Forelimb muscle (tissue), 1 donor: Measurements from ENCODE around the gene QRICH1. TPM values are rescaled to one million over a fixed set of nuclear protein-coding genes. Genes with fewer than 3 reads are reported as not detected.
"Not testable (repeated sequence)": the region's sequence is repeated elsewhere in the genome, so short reads cannot be mapped to it uniquely, and the experiment has no call there.

ENCODE experiments used
- DNase-seq: peaks from one replicate; pipeline ENCODE4 v3.0.0-alpha.2; 2013; ENCODE audit warnings: low read depth
- polyA plus RNA-seq: library from polyadenylated mRNA; unstranded; fragments of 120-200 nt; gene quantifications from one replicate; pipeline ENCODE4 v1.2.1, GENCODE V29; 2013; ENCODE audit not compliant: insufficient read length

QRICH1 gene
- polyA plus RNA-seq, 1 donor = 49.8 TPM

DNA sequence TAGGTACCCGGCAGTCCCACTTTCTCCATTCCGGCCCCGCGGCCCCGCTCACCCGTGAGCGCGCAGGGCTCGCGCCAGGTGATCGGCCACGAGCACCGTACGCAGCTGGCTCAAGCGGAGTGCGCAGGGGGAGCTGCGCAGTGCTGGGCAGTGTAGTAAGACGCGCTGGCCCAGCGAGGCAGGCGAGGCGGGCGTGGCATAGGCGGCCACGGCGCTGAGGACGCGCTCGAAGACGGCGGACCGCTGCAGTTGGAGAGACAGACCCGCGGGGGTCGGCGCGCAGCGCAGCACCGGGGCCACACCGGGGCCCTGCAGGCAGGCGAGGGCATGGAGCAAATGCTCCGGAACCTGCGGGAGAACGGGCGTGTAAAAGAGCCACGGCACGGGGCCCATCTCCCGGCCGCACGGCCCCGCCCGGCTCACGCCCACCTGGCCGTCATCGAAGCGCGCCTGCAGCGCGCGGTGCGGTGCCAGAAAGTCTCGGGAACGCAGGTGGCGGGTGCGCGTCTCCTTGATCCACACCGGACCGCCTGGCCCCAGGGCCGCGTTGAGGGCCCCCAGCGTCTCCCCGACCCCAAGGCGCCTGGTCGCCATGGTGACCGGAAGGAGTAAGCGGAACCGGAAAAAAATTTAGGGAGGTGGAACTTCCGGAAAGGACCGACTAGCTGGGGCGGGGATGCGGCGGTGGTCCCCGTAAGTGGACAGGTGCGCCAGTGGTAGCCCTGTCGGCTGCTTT, 75.7 kb downstream of the QRICH1 start, which contains the start of gene DALRD3:
TSS of gene DALRD3 (minus strand) at position 610 of the 736 bp plus-strand sequence. CDS start at position 594, 16 bp downstream.
- no peak for DNase-seq

GRCh38 chr3:49017229-49017970, 76.5 kb downstream of the QRICH1 start:
- DNase-seq = no peak

GRCh38 chr3:49016414-49017228, 77.2 kb downstream of the QRICH1 start:
- no peak for DNase-seq

GRCh38 chr3:49015765-49016164, 78.1 kb downstream of the QRICH1 start:
- DNase-seq = no peak

DNA sequence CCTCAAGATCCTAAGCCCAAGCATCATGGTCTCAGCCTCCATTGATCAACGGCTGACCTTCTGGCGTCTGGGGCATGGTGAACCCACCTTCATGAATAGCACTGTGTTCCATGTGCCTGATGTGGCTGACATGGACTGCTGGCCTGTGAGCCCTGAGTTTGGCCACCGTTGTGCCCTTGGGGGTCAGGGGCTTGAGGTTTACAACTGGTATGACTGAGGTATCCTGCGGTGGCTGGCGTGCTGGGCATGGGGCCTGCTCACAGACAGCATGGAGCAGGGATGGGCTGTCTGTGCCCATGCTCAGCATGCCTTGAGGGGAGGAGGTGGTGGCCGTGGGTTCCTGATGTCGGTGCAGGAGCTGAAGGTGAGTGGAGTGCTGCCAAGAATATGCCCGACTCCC, 78.8 kb downstream of the QRICH1 start:
- DNase-seq = no peak

DNA sequence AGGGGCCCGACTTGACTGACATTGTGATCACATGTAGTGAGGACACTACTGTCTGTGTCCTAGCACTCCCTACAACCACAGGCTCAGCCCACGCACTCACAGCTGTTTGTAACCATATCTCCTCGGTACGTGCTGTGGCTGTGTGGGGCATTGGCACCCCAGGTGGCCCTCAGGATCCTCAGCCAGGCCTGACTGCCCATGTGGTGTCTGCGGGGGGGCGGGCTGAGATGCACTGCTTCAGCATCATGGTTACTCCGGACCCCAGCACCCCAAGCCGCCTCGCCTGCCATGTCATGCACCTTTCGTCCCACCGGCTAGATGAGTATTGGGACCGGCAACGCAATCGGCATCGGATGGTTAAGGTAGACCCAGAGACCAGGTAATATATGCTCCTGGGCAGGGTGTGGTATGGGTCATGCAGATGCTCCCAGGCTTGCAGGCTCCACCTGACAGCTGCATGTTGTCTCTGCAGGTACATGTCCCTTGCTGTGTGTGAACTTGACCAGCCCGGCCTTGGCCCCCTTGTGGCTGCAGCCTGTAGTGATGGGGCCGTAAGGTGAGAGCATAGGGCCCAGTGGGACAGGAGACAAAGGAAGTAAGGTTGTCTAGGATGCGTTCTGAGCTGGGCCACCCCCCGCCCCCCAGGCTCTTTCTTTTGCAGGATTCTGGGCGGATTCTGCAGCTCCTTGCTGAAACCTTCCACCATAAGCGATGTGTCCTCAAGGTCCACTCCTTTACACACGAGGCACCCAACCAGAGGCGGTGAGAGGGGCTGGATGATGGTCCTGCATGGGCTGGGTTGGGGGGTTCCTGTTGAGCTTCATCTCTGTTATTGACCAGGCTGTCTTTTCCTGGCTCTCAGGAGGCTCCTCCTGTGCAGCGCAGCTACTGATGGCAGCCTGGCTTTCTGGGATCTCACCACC, 79.9 kb downstream of the QRICH1 start:
- DNase-seq = no peak

- no peak for DNase-seq
Observed at GRCh38 chr3:49013113-49013737, 80.6 kb downstream of the QRICH1 start.

DNA sequence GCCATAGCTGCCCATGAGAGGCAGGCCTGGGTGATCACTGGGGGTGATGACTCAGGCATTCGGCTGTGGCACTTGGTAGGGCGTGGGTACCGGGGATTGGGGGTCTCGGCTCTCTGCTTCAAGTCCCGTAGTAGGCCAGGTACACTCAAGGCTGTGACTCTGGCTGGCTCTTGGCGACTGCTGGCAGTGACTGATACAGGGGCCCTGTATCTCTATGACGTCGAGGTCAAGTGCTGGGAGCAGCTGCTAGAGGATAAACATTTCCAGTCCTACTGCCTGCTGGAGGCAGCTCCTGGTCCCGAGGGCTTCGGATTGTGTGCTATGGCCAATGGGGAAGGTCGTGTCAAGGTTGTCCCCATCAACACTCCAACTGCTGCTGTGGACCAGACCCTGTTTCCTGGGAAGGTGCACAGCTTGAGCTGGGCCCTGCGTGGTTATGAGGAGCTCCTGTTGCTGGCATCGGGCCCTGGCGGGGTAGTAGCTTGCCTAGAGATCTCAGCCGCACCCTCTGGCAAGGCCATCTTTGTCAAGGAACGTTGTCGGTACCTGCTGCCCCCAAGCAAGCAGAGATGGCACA, 81.3 kb downstream of the QRICH1 start:
- DNase-seq = no peak

GRCh38 chr3:49009396-49009795, 84.5 kb downstream of the QRICH1 start:
- DNase-seq = no peak

- not testable (repeated sequence) for DNase-seq
Observed at GRCh38 chr3:49008627-49009026, 85.2 kb downstream of the QRICH1 start.

- no peak for DNase-seq
Observed at GRCh38 chr3:49007771-49008528, 85.9 kb downstream of the QRICH1 start.

- DNase-seq = peak; percentile 89
Observed at GRCh38 chr3:49007068-49007770, 86.7 kb downstream of the QRICH1 start, which contains the start of gene WDR6. Gene WDR6, plus strand, starts transcription at chr3:49007391. Its CDS starts 41 bp downstream, at chr3:49007432.

DNA sequence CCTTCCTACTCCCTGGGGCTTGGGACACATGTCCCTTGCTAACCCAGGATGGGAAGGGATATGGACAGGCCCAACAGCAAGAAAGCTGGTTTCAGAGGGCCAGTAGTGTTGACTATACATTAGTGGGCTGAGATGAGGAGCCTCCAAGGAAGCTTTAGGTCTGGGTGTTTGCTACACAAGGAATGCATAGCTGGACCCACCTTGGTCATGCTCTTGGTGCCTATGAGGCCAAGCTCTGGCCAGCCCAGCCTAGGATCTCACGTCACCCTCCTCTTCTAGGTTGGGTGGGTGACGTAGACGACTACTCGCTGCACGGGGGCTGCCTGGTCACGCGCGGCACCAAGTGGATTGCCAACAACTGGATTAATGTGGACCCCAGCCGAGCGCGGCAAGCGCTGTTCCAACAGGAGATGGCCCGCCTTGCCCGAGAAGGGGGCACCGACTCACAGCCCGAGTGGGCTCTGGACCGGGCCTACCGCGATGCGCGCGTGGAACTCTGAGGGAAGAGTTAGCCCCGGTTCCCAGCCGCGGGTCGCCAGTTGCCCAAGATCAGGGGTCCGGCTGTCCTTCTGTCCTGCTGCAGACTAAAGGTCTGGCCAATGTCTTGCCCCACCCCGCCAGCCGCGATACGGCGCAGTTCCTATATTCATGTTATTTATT, 87.3 kb downstream of the QRICH1 start:
- no peak for DNase-seq

GRCh38 chr3:49005998-49006397, 87.9 kb downstream of the QRICH1 start:
- no peak for DNase-seq

GRCh38 chr3:49005303-49005680, 88.6 kb downstream of the QRICH1 start:
- DNase-seq = no peak

- no peak for DNase-seq
Observed at GRCh38 chr3:49004352-49005302, 89.2 kb downstream of the QRICH1 start.

DNA sequence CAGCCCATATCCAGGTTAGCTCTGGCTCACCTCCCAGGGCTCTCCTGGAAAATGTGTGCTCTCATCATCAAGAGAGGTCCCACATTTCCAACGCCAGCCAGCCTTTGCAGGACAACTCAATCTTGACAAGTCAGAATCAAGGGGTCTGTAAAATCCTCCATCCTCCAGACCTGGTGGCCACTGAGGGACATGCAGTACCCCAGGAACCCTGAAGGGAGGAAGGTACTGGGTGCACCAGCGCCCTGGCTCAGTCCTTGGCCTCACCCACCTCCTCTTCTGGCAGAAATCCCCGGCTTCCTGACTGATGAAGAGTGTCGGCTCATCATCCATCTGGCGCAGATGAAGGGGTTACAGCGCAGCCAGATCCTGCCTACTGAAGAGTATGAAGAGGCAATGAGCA, 92.7 kb downstream of the QRICH1 start:
- DNase-seq = no peak
